Esophagus muscularis mucosa (tissue), 4 donors: Measurements from ENCODE around the gene CCDC169. TPM values are rescaled to one million over a fixed set of nuclear protein-coding genes. Genes with fewer than 3 reads are reported as not detected.
"Not testable (repeated sequence)": the region's sequence is repeated elsewhere in the genome, so short reads cannot be mapped to it uniquely, and the experiment has no call there.

Experiments
- DNase-seq: peaks from one replicate; pipeline ENCODE4 v3.0.0-alpha.2; 2017; ENCODE audit errors: extremely low spot score
- H3K27ac ChIP-seq, 4 donors: fragments of 200-600 bp; sonication (generic); replicated peaks in 1 of 4; 1 replicate in 3 of 4; 2 replicates in 1 of 4; pipeline ENCODE4 v1.5.1; 2016 to 2019; ENCODE audit warnings: mild to moderate bottlenecking in 1 of 4
- H3K27me3 ChIP-seq, 4 donors: fragments of 200-600 bp; sonication (generic); one replicate each; pipeline versions ENCODE4 v1.5.1 to v1.6.0; 2016 to 2019
- H3K36me3 ChIP-seq, 4 donors: fragments of 200-600 bp; sonication (generic); one replicate each; pipeline ENCODE4 v1.5.1; 2016 to 2019
- H3K4me1 ChIP-seq, 4 donors: fragments of 200-600 bp; sonication (generic); one replicate each; pipeline ENCODE4 v1.5.1; 2016 to 2019
- H3K4me3 ChIP-seq, 4 donors: fragments of 200-600 bp; sonication (generic); 1 replicate in 2 of 4; 2 replicates in 2 of 4; pipeline ENCODE4 v1.5.1; 2016 to 2019; ENCODE audit warnings: mild to moderate bottlenecking in 4 of 4, moderate library complexity in 1 of 4
- H3K9me3 ChIP-seq, 4 donors: fragments of 200-600 bp; sonication (generic); 1 replicate in 3 of 4; 2 replicates in 1 of 4; pipeline ENCODE4 v1.5.1; 2016 to 2019
- EP300 ChIP-seq: sonication (generic); formaldehyde crosslinking; IDR thresholded peaks from one replicate; pipeline ENCODE4 v1.6.1; 2017; ENCODE audit warnings: antibody characterized with exemption
- POLR2A ChIP-seq: fragments of 450-650 bp; IDR thresholded peaks from one replicate; pipeline ENCODE4 v1.6.1; 2017; ENCODE audit warnings: antibody characterized with exemption, moderate library complexity, mild to moderate bottlenecking, low read depth
- POLR2AphosphoS5 ChIP-seq, 2 donors: sonication (generic); formaldehyde crosslinking; IDR thresholded peaks; one replicate each; pipeline ENCODE4 v1.6.1; 2017; ENCODE audit warnings: antibody characterized with exemption in 2 of 2
- WGBS: methylation state at CpG from one replicate; pipeline ENCODE4 v1.1.5; 2018; 5-methylcytosine and 5-hydroxymethylcytosine counted together
- intact Hi-C: fragments of 100-400 bp; cut with DNase I; formaldehyde crosslinking; loops from one replicate; pipeline ENCODE4 v1.15.1; 2023
- total RNA-seq, 4 donors: library from RNA; depleted of rRNA; stranded (reverse); fragments of >200 nt; gene quantifications; one replicate each; pipeline versions ENCODE4 v1.1.0 to v1.2.1, GENCODE V29; 2016
- TF ChIP-seq, protein P1 (sequence below), 3 experiments: fragments of 200-600 bp in 2 of 3; fragments of 450-650 bp in 1 of 3; sonication (generic) in 2 of 3; IDR thresholded peaks; one replicate each; pipeline ENCODE4 v1.5.1; 2017 to 2019; ENCODE audit warnings: antibody characterized with exemption in 3 of 3, mild to moderate bottlenecking in 2 of 3, moderate library complexity in 1 of 3

The CCDC169 gene
- total RNA-seq, 4 donors from 2014 or later = 0.42 to 1.6 (median 0.84) TPM

- Histone ChIP-seq H3K36me3 (peaks cover 44 to 74% (median 62%) of the 10 kb centered on the region in 4 donors), H3K9me3 (no peaks in the 10 kb centered on the region), H3K4me3 (no peak overlapping the region), H3K27me3 (no peaks in the 10 kb centered on the region), H3K4me1 (peaks cover 8 to 40% (median 30%) of the 10 kb centered on the region in 4 donors), H3K27ac (no peak overlapping the region)
- 100% methylated on average over 2 of the region's 2 CpGs for WGBS
- TF ChIP-seq POLR2A (no peak), EP300 (no peak), POLR2AphosphoS5 (IDR thresholded peaks at IDR 0.05) (no peak)
- TF ChIP-seq, protein P1, sequence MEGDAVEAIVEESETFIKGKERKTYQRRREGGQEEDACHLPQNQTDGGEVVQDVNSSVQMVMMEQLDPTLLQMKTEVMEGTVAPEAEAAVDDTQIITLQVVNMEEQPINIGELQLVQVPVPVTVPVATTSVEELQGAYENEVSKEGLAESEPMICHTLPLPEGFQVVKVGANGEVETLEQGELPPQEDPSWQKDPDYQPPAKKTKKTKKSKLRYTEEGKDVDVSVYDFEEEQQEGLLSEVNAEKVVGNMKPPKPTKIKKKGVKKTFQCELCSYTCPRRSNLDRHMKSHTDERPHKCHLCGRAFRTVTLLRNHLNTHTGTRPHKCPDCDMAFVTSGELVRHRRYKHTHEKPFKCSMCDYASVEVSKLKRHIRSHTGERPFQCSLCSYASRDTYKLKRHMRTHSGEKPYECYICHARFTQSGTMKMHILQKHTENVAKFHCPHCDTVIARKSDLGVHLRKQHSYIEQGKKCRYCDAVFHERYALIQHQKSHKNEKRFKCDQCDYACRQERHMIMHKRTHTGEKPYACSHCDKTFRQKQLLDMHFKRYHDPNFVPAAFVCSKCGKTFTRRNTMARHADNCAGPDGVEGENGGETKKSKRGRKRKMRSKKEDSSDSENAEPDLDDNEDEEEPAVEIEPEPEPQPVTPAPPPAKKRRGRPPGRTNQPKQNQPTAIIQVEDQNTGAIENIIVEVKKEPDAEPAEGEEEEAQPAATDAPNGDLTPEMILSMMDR (IDR thresholded peaks at IDR 0.05) = no peak
- intact Hi-C loops = no loop called here
- no peak for DNase-seq
These were observed 31.2 kb upstream of the CCDC169 start for GRCh38 chr13:36328821-36329220.

DNA sequence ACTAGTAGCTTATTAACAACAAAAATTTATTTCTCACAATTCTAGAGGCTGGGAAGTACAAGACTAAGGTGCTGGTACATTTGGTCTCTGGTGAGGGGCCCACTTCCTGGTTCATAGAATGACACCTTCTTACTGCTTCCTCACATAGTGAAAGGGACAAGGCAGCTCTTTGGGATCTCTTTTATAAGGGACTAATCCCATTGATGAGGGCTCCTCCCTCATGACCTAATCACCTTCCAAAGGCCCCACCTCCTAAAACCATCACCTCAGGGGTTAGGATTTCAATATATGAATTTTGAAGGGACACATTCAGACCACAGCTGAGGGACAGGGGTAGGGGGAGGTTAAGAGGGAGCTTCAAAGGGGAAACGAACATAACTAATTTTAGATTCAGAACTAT, 28.3 kb upstream of the CCDC169 start:
- WGBS = 92% methylated on average over 1 of the region's 1 CpG
- H3K36me3 ChIP-seq = peaks cover 57 to 91% (median 78%) of the 10 kb centered on the region in 4 donors

DNA sequence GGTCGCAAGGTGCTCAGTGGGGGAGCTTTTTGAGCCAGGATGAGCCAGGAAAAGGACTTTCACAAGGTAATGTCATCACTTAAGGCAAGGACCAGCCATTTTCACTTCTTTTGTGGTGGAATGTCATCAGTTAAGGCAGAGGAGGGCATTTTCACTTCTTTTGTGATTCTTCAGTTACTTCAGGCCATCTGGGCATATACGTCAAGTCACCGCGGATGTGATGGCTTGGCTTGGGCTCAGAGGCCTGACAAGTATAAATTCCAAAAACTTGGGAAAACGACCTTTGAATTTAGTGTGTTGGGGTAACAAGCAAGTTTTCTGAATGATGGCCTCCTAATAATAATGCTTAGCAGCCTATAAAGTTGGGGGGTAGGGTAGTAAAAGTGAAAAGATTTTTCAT, 27.3 kb upstream of the CCDC169 start:
- peaks cover 56 to 84% (median 74%) of the 10 kb centered on the region in 4 donors for H3K36me3 ChIP-seq
- H3K27me3 ChIP-seq, intact Hi-C loops, H3K4me1 ChIP-seq, DNase-seq, H3K4me3 ChIP-seq, H3K27ac ChIP-seq, H3K9me3 ChIP-seq: not testable (repeated sequence)
- 87% methylated on average over 5 of the region's 5 CpGs for WGBS

More for the DNA sequence above, 28.3 kb upstream of the CCDC169 start:
- Histone ChIP-seq H3K4me3 (no peak overlapping the region), H3K27me3 (no peaks in the 10 kb centered on the region), H3K9me3 (no peaks in the 10 kb centered on the region), H3K27ac (no peak overlapping the region), H3K4me1 (peaks cover 0 to 16% (median 8%) of the 10 kb centered on the region in 4 donors)
- no peak for DNase-seq
- TF ChIP-seq POLR2A (no peak), POLR2AphosphoS5 (IDR thresholded peaks at IDR 0.05) (no peak), EP300 (no peak)
- TF ChIP-seq, protein P1 (IDR thresholded peaks at IDR 0.05) = no peak
- intact Hi-C loops = no loop called here

DNA sequence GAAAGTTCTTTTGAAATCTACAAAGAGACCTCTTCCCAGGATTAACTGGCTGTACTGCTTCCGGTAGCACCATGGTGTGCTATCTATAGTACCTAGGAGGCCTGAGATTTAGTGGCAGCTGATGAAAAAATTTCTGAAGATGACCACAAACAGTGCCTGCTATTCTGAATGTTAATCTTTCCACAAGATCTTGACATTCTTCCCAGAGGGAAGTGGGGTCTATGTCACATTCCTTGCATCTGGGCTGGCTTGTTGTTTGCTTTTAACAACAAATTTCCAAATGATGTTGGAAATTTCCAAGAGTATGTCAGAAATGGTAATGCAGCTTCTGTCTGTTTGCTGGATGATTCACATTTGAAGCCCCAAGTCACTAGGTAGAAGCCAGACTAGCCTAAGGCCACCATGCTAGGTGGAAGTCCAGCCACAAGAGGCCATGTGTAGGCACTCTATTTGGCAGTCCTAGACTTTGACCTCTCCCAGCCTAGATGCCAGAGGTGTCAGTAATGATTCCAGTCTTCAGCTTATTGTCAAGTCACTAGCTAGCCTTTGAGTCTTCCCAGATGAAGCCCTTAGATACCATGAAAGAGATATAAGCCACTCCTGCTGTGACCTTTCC, 26.4 kb upstream of the CCDC169 start:
- no peak for DNase-seq
- no peaks in the 10 kb centered on the region for H3K27me3 ChIP-seq
- H3K9me3 ChIP-seq = no peaks in the 10 kb centered on the region
- 90% methylated on average over 1 of the region's 1 CpG for WGBS
- TF ChIP-seq EP300 (no peak), POLR2AphosphoS5 (IDR thresholded peaks at IDR 0.05) (no peak)
- TF ChIP-seq, protein P1 (IDR thresholded peaks at IDR 0.05) = no peak
- H3K4me3 ChIP-seq = no peak overlapping the region
- peaks cover 49 to 79% (median 71%) of the 10 kb centered on the region in 4 donors for H3K36me3 ChIP-seq
- H3K27ac ChIP-seq = no peak overlapping the region
- no peaks in the 10 kb centered on the region for H3K4me1 ChIP-seq
- intact Hi-C loops = no loop called here

DNA sequence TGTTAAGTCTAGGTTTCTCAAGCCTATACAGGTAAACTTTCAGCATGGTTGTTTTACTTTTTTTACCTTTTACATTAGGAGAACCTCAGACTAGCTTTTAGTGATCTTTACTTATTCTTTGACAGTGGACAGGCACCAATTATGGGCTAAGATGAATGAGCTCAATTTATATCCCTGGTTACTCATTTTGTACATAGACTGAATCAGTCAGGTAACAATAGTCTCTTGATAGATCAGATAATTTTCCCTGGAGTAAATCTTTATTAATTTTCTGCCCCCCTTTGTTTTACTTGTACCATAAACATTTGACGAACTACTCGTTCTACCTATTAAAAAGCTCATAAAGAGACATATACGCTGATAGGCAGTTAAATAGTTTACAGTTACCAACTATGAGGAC, 25.8 kb upstream of the CCDC169 start:
- H3K36me3 ChIP-seq = peaks cover 45 to 73% (median 65%) of the 10 kb centered on the region in 4 donors

GRCh38 chr13:36319793-36320192, 22.2 kb upstream of the CCDC169 start:
- H3K4me1 ChIP-seq, H3K9me3 ChIP-seq, H3K27me3 ChIP-seq, DNase-seq, H3K27ac ChIP-seq, intact Hi-C loops, H3K4me3 ChIP-seq: not testable (repeated sequence)
- 80% methylated on average over 6 of the region's 6 CpGs for WGBS
- H3K36me3 ChIP-seq = peaks cover 25 to 44% (median 36%) of the 10 kb centered on the region in 4 donors

More for the DNA sequence above, 25.8 kb upstream of the CCDC169 start:
- H3K4me1 ChIP-seq = no peaks in the 10 kb centered on the region
- no peak for DNase-seq
- WGBS = 92% methylated on average over 3 of the region's 3 CpGs
- no peaks in the 10 kb centered on the region for H3K9me3 ChIP-seq
- no peak overlapping the region for H3K4me3 ChIP-seq
- TF ChIP-seq POLR2A = no peak
- TF ChIP-seq, protein P1 (IDR thresholded peaks at IDR 0.05) = no peak
- no peak for TF ChIP-seq EP300
- no peak for TF ChIP-seq POLR2AphosphoS5 (IDR thresholded peaks at IDR 0.05)
- no peak overlapping the region for H3K27ac ChIP-seq
- H3K27me3 ChIP-seq = no peaks in the 10 kb centered on the region
- intact Hi-C loops = no loop called here
